Adrenal gland (tissue), 12 donors: ENCODE measurements around the gene KSR2. TPM values are rescaled to one million over a fixed set of nuclear protein-coding genes. Genes with fewer than 3 reads are reported as not detected.

Source experiments
- DNase-seq, 7 donors: peaks; one replicate each; pipeline ENCODE4 v3.0.0-alpha.2; 2019 to 2020
- H3K27ac ChIP-seq, 5 donors: fragments of 200-600 bp; sonication (generic) in 4 of 5; 1 replicate in 3 of 5; 2 replicates in 2 of 5; pipeline versions ENCODE4 v1.5.1 to v1.8.0; 2016 to 2020; ENCODE audit warnings: mild to moderate bottlenecking in 1 of 5
- H3K27me3 ChIP-seq: fragments of 200-600 bp; 2 replicates; pipeline ENCODE4 v1.8.0; 2021
- H3K36me3 ChIP-seq, 2 donors: fragments of 200-600 bp; replicated peaks in 1 of 2; 1 replicate in 1 of 2; 2 replicates in 1 of 2; pipeline versions ENCODE4 v1.5.1 to v1.8.0; 2018 to 2022
- H3K4me1 ChIP-seq, 2 donors: fragments of 200-600 bp; replicated peaks in 1 of 2; 1 replicate in 1 of 2; 2 replicates in 1 of 2; pipeline versions ENCODE4 v1.5.1 to v1.8.0; 2018 to 2021
- H3K4me3 ChIP-seq, 4 donors: fragments of 200-600 bp; sonication (generic) in 3 of 4; one replicate each; pipeline ENCODE4 v1.5.1; 2016 to 2018
- H3K9me3 ChIP-seq, 3 donors: fragments of 200-600 bp; sonication (generic) in 1 of 3; replicated peaks in 1 of 3; 1 replicate in 2 of 3; 2 replicates in 1 of 3; pipeline versions ENCODE4 v1.5.1 to v1.8.0; 2016 to 2021
- POLR2A ChIP-seq, 2 donors: fragments of 450-650 bp; IDR thresholded peaks; one replicate each; pipeline ENCODE4 v1.6.1; 2017; ENCODE audit warnings: antibody characterized with exemption in 2 of 2, mild to moderate bottlenecking in 2 of 2, moderate library complexity in 1 of 2
- WGBS, 4 donors: extraction: QIAGEN DNeasy Blood & Tissue Kit in 2 of 4; methylation state at CpG; one replicate each; pipeline versions ENCODE4 v1.1.5 to v1.1.7; 2013 to 2017; 5-methylcytosine and 5-hydroxymethylcytosine counted together
- intact Hi-C, 2 donors: fragments of 100-400 bp; cut with DNase I; formaldehyde crosslinking; loops; one replicate each; pipeline versions ENCODE4 v1.14.1 to v1.15.0; 2022 to 2023
- polyA plus RNA-seq, 3 donors: library from polyadenylated mRNA; stranded (reverse); fragments of 200-250 nt in 2 of 3; fragments of 350-450 nt in 1 of 3; fragmentation: Illumina TruSeq in 1 of 3; extraction: RNeasy Lipid Tissue Mini Kit (QIAGEN cat#74804) in 1 of 3; gene quantifications; one replicate each; pipeline ENCODE4 v1.2.3, GENCODE V29; 2013 to 2014
- total RNA-seq, 9 donors: library from RNA; depleted of rRNA in 4 of 9; stranded (reverse); fragments of >200 nt in 4 of 9; fragments of 120-200 nt in 1 of 9; fragmentation: NEBNext Ultra II Directional in 1 of 9; extraction: Animal tissue kit (Norgen Biotek cat#: 25700) in 1 of 9; gene quantifications; one replicate each; pipeline versions ENCODE4 v1.1.0 to v1.2.4, GENCODE V29; 2013 to 2023
- TF ChIP-seq, protein P1 (sequence below), 6 experiments: fragments of 450-650 bp in 4 of 6; fragments of 200-600 bp in 2 of 6; sonication (generic) in 1 of 6; IDR thresholded peaks; 1 replicate in 5 of 6; 2 replicates in 1 of 6; pipeline versions ENCODE4 v1.5.1 to v1.8.0; 2016 to 2021; ENCODE audit warnings: antibody characterized with exemption in 6 of 6, mild to moderate bottlenecking in 2 of 6, moderate library complexity in 1 of 6
- donor health status: healthy with polysubstance abuse.
- donor health status: Bipolar disorder and iron deficiency.
- donor health status: DM: yes; HTN: yes; CAD: no.
- donor health status: DM: no; HTN: no; CAD: no.
- donor health status: DM: no; HTN: no; CAD: no.
- donor health status: DM: yes; HTN: yes; CAD: no.

Gene KSR2
- total and polyA plus RNA-seq, 12 donors, result 0.03 to 2.7 (median 0.84) TPM; not detected in 3

DNA sequence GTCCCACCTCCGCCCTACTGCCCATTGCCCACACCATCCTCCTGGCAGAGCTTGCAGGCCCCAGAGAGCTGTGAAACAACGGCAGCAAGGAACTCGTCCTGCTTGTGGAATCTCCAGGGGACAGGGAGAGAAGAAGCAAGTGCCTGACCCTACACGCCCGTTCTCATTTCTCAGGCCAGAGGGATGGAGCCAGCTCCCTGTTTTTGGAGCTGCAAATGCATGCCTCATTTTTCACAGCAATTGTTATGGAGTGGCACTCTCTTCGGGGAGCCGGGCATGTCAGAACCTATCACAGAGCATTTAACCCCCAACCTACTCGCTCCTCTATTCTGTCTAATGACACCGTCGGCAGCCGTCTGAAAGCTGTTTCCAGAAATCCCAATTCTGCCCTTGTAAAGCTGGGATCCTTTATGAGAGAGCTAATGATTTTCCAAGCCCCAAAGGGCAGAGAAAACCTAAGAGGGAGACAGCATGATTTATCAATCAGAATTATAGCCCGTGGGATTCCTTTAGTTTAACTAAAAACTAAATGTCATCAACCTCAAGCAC, 385.0 kb downstream of the KSR2 start:
- Histone ChIP-seq H3K27me3 (peaks cover 16% of the 10 kb centered on the region), H3K27ac (no peak overlapping the region), H3K4me1 (no peaks in the 10 kb centered on the region), H3K4me3 (no peak overlapping the region), H3K9me3 (no peaks in the 10 kb centered on the region), H3K36me3 (no peaks in the 10 kb centered on the region)
- DNase-seq, result no peak
- intact Hi-C loops, result loop anchor here in 1 of 2 donors (10.0 kb wide), 1 partner anchor 369 kb away; no protein-coding TSS in a partner anchor
- TF ChIP-seq, protein P1, sequence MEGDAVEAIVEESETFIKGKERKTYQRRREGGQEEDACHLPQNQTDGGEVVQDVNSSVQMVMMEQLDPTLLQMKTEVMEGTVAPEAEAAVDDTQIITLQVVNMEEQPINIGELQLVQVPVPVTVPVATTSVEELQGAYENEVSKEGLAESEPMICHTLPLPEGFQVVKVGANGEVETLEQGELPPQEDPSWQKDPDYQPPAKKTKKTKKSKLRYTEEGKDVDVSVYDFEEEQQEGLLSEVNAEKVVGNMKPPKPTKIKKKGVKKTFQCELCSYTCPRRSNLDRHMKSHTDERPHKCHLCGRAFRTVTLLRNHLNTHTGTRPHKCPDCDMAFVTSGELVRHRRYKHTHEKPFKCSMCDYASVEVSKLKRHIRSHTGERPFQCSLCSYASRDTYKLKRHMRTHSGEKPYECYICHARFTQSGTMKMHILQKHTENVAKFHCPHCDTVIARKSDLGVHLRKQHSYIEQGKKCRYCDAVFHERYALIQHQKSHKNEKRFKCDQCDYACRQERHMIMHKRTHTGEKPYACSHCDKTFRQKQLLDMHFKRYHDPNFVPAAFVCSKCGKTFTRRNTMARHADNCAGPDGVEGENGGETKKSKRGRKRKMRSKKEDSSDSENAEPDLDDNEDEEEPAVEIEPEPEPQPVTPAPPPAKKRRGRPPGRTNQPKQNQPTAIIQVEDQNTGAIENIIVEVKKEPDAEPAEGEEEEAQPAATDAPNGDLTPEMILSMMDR (IDR thresholded peaks at IDR 0.05), result no peak
- TF ChIP-seq POLR2A (IDR thresholded peaks at IDR 0.05), result no peak
- whole genome bisulfite sequencing, 4 donors, result 21 to 37% (median 26%) methylated on average over 11 to 12 of the region's 12 CpGs

DNA sequence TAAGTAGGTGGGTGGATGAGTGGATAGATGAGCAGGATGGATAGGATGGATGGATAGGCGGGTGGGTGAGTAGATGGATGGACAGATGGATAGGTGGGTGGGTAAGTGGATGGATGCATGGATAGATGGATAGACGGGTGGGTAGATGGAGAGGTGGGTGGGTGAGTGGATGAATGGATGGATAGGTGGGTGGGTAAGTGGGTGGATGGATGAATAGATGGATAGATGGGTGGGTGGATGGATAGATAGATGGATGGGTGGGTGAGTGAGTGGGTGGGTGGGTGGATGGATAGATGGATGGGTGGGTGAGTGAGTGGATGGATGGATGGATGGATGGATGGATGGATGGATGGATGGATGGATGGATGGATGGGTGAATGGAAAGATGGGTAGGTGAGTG, 385.7 kb downstream of the KSR2 start:
- intact Hi-C loops, result loop anchor here in 1 of 2 donors (10.0 kb wide), 1 partner anchor 368 kb away; no protein-coding TSS in a partner anchor
- no peaks in the 10 kb centered on the region for H3K36me3 ChIP-seq
- WGBS, 4 donors, result 66 to 76% (median 72%) methylated on average over 2 of the region's 2 CpGs

DNA sequence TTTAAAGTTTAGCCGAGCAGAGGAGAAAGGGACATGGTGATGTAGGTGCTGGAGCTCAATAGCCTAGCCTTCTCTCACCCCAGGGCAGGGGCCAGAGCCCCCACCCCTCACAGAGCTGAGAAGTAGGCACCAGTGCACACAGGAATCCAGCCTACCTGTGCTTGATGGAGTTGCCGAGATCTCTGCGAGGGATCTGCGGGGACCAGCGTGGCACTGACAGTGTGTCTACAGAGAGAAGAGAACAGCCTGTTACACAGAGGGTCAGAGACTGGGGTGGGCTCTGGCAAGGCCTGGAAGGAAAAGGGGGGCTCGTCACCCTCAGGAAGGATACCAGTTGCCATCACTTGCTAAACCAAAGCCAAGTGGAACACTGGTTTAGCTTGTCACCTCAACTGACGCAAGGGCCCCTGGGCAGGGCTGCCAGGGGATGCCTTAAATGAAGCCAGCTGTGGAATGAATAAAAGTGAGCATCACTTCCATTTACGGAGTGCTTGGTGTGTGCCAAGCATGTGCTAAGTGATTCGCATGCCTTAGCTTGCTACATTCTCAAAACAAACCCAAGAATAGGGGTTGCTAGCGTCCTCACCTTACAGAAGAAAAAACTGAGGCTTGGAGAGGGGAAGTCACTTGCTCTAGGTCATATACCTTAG, 386.5 kb downstream of the KSR2 start:
- DNase-seq, result no peak
- TF ChIP-seq, protein P1 (IDR thresholded peaks at IDR 0.05), result no peak
- no peak for TF ChIP-seq POLR2A (IDR thresholded peaks at IDR 0.05)
- WGBS, 4 donors, result 66 to 73% (median 68%) methylated on average over 9 to 10 of the region's 10 CpGs
- no peak overlapping the region for H3K27ac ChIP-seq
- H3K36me3 ChIP-seq, result no peaks in the 10 kb centered on the region
- H3K4me1 ChIP-seq, result no peaks in the 10 kb centered on the region
- intact Hi-C loops, result loop anchor here in 1 of 2 donors (10.0 kb wide), 1 partner anchor 367 kb away; no protein-coding TSS in a partner anchor
- H3K4me3 ChIP-seq, result no peak overlapping the region
- H3K27me3 ChIP-seq, result peaks cover 16% of the 10 kb centered on the region
- H3K9me3 ChIP-seq, result no peaks in the 10 kb centered on the region

More for the DNA sequence above, 385.7 kb downstream of the KSR2 start:
- Histone ChIP-seq H3K9me3 (no peaks in the 10 kb centered on the region), H3K27me3 (peaks cover 16% of the 10 kb centered on the region), H3K4me3 (no peak overlapping the region), H3K27ac (no peak overlapping the region), H3K4me1 (no peaks in the 10 kb centered on the region)
- TF ChIP-seq, protein P1 (IDR thresholded peaks at IDR 0.05), result no peak
- no peak for TF ChIP-seq POLR2A (IDR thresholded peaks at IDR 0.05)
- no peak for DNase-seq

GRCh38 chr12:117580718-117581062, 388.1 kb downstream of the KSR2 start:
- WGBS, 4 donors, result 16 to 24% (median 19%) methylated on average over 7 to 8 of the region's 8 CpGs
- Histone ChIP-seq H3K27me3 (peaks cover 8% of the 10 kb centered on the region), H3K27ac (no peak overlapping the region), H3K36me3 (no peaks in the 10 kb centered on the region), H3K4me3 (no peak overlapping the region), H3K9me3 (no peaks in the 10 kb centered on the region), H3K4me1 (no peaks in the 10 kb centered on the region)
- TF ChIP-seq, protein P1 (IDR thresholded peaks at IDR 0.05), result no peak
- TF ChIP-seq POLR2A (IDR thresholded peaks at IDR 0.05), result no peak
- intact Hi-C loops, result loop anchor here in 1 of 2 donors (10.0 kb wide), 1 partner anchor 366 kb away; no protein-coding TSS in a partner anchor
- peak in 4 of 7 donors; percentile 7 to 21 (median 12) for DNase-seq
